ENCODE measurements around the gene AVL9. TPM values are rescaled to one million over a fixed set of nuclear protein-coding genes. Genes with fewer than 3 reads are reported as not detected.
A peak's percentile ranks its signal among the peaks of the same experiment; 100 is the strongest.

AVL9 gene
- total and polyA plus RNA-seq, 2 experiments from 2014 or later, result 13.1 to 33.8 TPM

DNA sequence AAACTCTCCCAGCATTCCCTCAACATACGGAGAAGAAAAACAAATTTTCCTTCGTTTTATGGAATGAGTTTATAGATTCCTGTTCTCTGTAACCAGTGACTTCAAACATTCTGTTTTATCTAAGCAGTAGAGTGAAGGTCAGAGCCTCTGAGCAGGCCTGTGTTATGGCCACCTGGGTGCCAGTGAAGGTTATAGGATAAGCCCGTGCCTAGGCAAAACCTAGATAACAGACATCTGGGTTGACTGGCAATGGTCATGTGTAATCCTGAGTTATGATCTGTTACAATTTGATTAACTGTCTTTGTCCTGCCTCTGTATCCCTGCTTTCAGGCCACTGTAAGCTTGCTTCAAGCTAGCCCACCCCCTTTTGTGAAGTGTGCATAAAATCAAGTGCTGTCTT lies 13.4 kb upstream of the AVL9 start:
- DNase-seq (ENCODE audit: low spot score), result no peak
- no peak for ATAC-seq
- Histone ChIP-seq H3F3A (replicated peaks; ENCODE audit: low read depth) (no peaks in the 10 kb centered on the region), H3K27ac (ENCODE audit: low read depth) (no peak overlapping the region), H3K9me2 (ENCODE audit: insufficient read depth) (no peaks in the 10 kb centered on the region), H3K79me2 (replicated peaks; ENCODE audit: insufficient read depth) (no peaks in the 10 kb centered on the region), H4K20me1 (replicated peaks; ENCODE audit: insufficient read depth) (no peaks in the 10 kb centered on the region; the same call in 1 of the 2 replicates), H3K4me3 (no peak overlapping the region), H3K36me3 (ENCODE audit: insufficient read depth) (peaks cover 9% of the 10 kb centered on the region; the same call in 1 of the 2 replicates), H3K4me1 (ENCODE audit: insufficient read depth) (no peaks in the 10 kb centered on the region), H2AFZ (no peak overlapping the region), H3K27me3 (ENCODE audit: insufficient read depth) (no peaks in the 10 kb centered on the region), H3K4me2 (no peak overlapping the region)
- Mint-ChIP-seq H3K9me3 (no peaks in the 10 kb centered on the region), H3K27me3 (ENCODE audit: insufficient read depth, low read depth, poor library complexity) (no peaks in the 10 kb centered on the region), H3K27ac (no peak overlapping the region), H3K4me3 (no peak overlapping the region), H3K4me1 (no peaks in the 10 kb centered on the region), H3K36me3 (ENCODE audit: low read depth) (peaks cover 13% of the 10 kb centered on the region; the same call in 2 of the 3 replicates)
- TF ChIP-seq, protein P1, sequence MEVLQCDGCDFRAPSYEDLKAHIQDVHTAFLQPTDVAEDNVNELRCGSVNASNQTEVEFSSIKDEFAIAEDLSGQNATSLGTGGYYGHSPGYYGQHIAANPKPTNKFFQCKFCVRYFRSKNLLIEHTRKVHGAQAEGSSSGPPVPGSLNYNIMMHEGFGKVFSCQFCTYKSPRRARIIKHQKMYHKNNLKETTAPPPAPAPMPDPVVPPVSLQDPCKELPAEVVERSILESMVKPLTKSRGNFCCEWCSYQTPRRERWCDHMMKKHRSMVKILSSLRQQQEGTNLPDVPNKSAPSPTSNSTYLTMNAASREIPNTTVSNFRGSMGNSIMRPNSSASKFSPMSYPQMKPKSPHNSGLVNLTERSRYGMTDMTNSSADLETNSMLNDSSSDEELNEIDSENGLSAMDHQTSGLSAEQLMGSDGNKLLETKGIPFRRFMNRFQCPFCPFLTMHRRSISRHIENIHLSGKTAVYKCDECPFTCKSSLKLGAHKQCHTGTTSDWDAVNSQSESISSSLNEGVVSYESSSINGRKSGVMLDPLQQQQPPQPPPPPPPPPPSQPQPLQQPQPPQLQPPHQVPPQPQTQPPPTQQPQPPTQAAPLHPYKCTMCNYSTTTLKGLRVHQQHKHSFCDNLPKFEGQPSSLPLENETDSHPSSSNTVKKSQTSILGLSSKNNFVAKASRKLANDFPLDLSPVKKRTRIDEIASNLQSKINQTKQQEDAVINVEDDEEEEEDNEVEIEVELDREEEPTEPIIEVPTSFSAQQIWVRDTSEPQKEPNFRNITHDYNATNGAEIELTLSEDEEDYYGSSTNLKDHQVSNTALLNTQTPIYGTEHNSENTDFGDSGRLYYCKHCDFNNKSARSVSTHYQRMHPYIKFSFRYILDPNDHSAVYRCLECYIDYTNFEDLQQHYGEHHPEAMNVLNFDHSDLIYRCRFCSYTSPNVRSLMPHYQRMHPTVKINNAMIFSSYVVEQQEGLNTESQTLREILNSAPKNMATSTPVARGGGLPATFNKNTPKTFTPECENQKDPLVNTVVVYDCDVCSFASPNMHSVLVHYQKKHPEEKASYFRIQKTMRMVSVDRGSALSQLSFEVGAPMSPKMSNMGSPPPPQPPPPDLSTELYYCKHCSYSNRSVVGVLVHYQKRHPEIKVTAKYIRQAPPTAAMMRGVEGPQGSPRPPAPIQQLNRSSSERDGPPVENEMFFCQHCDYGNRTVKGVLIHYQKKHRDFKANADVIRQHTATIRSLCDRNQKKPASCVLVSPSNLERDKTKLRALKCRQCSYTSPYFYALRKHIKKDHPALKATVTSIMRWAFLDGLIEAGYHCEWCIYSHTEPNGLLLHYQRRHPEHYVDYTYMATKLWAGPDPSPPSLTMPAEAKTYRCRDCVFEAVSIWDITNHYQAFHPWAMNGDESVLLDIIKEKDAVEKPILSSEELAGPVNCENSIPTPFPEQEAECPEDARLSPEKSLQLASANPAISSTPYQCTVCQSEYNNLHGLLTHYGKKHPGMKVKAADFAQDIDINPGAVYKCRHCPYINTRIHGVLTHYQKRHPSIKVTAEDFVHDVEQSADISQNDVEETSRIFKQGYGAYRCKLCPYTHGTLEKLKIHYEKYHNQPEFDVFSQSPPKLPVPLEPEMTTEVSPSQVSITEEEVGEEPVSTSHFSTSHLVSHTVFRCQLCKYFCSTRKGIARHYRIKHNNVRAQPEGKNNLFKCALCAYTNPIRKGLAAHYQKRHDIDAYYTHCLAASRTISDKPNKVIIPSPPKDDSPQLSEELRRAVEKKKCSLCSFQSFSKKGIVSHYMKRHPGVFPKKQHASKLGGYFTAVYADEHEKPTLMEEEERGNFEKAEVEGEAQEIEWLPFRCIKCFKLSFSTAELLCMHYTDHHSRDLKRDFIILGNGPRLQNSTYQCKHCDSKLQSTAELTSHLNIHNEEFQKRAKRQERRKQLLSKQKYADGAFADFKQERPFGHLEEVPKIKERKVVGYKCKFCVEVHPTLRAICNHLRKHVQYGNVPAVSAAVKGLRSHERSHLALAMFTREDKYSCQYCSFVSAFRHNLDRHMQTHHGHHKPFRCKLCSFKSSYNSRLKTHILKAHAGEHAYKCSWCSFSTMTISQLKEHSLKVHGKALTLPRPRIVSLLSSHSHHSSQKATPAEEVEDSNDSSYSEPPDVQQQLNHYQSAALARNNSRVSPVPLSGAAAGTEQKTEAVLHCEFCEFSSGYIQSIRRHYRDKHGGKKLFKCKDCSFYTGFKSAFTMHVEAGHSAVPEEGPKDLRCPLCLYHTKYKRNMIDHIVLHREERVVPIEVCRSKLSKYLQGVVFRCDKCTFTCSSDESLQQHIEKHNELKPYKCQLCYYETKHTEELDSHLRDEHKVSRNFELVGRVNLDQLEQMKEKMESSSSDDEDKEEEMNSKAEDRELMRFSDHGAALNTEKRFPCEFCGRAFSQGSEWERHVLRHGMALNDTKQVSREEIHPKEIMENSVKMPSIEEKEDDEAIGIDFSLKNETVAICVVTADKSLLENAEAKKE (CRISPR knock-in tag; IDR thresholded peaks at IDR 0.05), result no peak
- TF ChIP-seq JUNB (IDR thresholded peaks at IDR 0.05; ENCODE audit: unreplicated experiment) (no peak), ZNF114 (CRISPR knock-in tag; IDR thresholded peaks at IDR 0.05) (no peak), ETS1 (IDR thresholded peaks at IDR 0.05) (no peak)

DNA sequence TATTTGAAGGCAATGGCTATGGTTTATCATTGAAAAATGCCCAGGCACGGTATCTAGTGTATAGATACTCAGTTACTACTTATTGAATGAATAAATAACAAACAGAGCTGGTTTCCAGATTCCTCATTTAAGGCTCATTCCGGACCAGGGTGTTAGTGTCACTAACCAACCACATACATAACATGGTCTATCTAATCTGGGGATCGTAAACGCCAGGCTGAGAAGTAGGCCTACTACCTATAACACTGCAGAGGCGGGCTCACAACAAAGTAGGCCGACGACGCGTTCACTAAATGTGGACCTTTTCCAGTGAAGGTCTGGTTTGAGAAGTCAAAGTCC lies 5.5 kb upstream of the AVL9 start:
- Histone ChIP-seq H3K4me3 (peak overlapping the region; percentile 89), H3K27ac (ENCODE audit: low read depth) (peak overlapping the region; percentile 41; the same call in 1 of the 2 replicates), H3K4me1 (ENCODE audit: insufficient read depth) (0 out of 2 replicates have a peak, but pooled peaks cover 7% of the 10 kb centered on the region), H3F3A (replicated peaks; ENCODE audit: low read depth) (no peaks in the 10 kb centered on the region), H3K79me2 (replicated peaks; ENCODE audit: insufficient read depth) (peaks cover 17% of the 10 kb centered on the region), H2AFZ (peak overlapping the region; percentile 48; the same call in 1 of the 2 replicates), H4K20me1 (replicated peaks; ENCODE audit: insufficient read depth) (peaks cover 6% of the 10 kb centered on the region; the same call in 1 of the 2 replicates), H3K9me2 (ENCODE audit: insufficient read depth) (no peaks in the 10 kb centered on the region), H3K27me3 (ENCODE audit: insufficient read depth) (no peaks in the 10 kb centered on the region), H3K36me3 (ENCODE audit: insufficient read depth) (peaks cover 16% of the 10 kb centered on the region), H3K4me2 (peak overlapping the region; percentile 98)
- Mint-ChIP-seq H3K27ac (peak overlapping the region; percentile 93), H3K9me3 (no peaks in the 10 kb centered on the region; the same call in 2 of the 3 replicates), H3K27me3 (ENCODE audit: insufficient read depth, low read depth, poor library complexity) (no peaks in the 10 kb centered on the region), H3K36me3 (ENCODE audit: low read depth) (peaks cover 28% of the 10 kb centered on the region), H3K4me1 (peaks cover 8% of the 10 kb centered on the region; the same call in 2 of the 3 replicates), H3K4me3 (peak overlapping the region; percentile 81)
- DNase-seq (ENCODE audit: low spot score) (no peak), ATAC-seq (no peak)
- TF ChIP-seq CREB1 (CRISPR knock-in tag; IDR thresholded peaks at IDR 0.05; ENCODE audit: low read depth) (no peak), STAT1 (IDR thresholded peaks at IDR 0.05; ENCODE audit: unreplicated experiment) (no peak), ZNF114 (CRISPR knock-in tag; IDR thresholded peaks at IDR 0.05) (no peak), EZH2 (IDR thresholded peaks at IDR 0.05; ENCODE audit: low read depth, unreplicated experiment) (no peak), EZH2phosphoT487 (IDR thresholded peaks at IDR 0.05; ENCODE audit: unreplicated experiment) (no peak)
- TF ChIP-seq, protein P2, sequence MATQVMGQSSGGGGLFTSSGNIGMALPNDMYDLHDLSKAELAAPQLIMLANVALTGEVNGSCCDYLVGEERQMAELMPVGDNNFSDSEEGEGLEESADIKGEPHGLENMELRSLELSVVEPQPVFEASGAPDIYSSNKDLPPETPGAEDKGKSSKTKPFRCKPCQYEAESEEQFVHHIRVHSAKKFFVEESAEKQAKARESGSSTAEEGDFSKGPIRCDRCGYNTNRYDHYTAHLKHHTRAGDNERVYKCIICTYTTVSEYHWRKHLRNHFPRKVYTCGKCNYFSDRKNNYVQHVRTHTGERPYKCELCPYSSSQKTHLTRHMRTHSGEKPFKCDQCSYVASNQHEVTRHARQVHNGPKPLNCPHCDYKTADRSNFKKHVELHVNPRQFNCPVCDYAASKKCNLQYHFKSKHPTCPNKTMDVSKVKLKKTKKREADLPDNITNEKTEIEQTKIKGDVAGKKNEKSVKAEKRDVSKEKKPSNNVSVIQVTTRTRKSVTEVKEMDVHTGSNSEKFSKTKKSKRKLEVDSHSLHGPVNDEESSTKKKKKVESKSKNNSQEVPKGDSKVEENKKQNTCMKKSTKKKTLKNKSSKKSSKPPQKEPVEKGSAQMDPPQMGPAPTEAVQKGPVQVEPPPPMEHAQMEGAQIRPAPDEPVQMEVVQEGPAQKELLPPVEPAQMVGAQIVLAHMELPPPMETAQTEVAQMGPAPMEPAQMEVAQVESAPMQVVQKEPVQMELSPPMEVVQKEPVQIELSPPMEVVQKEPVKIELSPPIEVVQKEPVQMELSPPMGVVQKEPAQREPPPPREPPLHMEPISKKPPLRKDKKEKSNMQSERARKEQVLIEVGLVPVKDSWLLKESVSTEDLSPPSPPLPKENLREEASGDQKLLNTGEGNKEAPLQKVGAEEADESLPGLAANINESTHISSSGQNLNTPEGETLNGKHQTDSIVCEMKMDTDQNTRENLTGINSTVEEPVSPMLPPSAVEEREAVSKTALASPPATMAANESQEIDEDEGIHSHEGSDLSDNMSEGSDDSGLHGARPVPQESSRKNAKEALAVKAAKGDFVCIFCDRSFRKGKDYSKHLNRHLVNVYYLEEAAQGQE (IDR thresholded peaks at IDR 0.05; ENCODE audit: unreplicated experiment), result no peak
